ENCODE measurements around the gene ATAD2B. TPM values are rescaled to one million over a fixed set of nuclear protein-coding genes. Genes with fewer than 3 reads are reported as not detected.

Gene ATAD2B
- total RNA-seq, 3 donors from 2014 or later: 25.8 to 38.5 (median 27.9) TPM

DNA sequence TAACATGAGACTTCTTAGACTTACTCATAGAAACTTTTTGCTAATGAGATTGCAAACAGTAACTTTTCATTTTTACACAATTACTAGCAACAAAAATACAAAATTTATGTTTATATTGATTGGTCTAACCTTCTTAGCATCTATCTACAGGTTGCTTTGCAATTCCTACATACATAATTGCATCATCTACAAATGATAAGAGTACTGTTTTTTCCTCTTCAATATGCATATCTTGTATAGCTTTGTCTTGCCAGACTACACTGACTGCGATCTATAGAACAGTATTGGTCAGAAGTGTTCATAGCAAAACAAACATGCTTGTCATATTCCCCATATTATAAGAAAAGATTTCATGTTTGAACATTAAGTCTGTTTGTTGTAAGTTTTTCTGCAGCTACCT lies 87.9 kb downstream of the ATAD2B start:
- Histone ChIP-seq H3K9me3 (no peaks in the 10 kb centered on the region), H3K36me3 (ENCODE audit: low read depth) (no peaks in the 10 kb centered on the region), H3K4me1 (ENCODE audit: low read depth) (peaks cover 3% of the 10 kb centered on the region), H3K4me3 (no peak overlapping the region)
- intact Hi-C loops (cut with DNase I, micrococcal nuclease): no loop called here
- ATAC-seq (no peak), DNase-seq (no peak)
- TF ChIP-seq, protein P1, sequence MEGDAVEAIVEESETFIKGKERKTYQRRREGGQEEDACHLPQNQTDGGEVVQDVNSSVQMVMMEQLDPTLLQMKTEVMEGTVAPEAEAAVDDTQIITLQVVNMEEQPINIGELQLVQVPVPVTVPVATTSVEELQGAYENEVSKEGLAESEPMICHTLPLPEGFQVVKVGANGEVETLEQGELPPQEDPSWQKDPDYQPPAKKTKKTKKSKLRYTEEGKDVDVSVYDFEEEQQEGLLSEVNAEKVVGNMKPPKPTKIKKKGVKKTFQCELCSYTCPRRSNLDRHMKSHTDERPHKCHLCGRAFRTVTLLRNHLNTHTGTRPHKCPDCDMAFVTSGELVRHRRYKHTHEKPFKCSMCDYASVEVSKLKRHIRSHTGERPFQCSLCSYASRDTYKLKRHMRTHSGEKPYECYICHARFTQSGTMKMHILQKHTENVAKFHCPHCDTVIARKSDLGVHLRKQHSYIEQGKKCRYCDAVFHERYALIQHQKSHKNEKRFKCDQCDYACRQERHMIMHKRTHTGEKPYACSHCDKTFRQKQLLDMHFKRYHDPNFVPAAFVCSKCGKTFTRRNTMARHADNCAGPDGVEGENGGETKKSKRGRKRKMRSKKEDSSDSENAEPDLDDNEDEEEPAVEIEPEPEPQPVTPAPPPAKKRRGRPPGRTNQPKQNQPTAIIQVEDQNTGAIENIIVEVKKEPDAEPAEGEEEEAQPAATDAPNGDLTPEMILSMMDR (IDR thresholded peaks at IDR 0.05): no peak

GRCh38 chr2:23838581-23838980 lies 88.3 kb downstream of the ATAD2B start:
- no peak overlapping the region for H3K4me3 ChIP-seq
- peaks cover under 1% of the 10 kb centered on the region for H3K4me1 ChIP-seq (ENCODE audit: low read depth)
- DNase-seq: no peak
- H3K36me3 ChIP-seq (ENCODE audit: low read depth): no peaks in the 10 kb centered on the region
- TF ChIP-seq, protein P1 (IDR thresholded peaks at IDR 0.05): no peak
- intact Hi-C loops (cut with DNase I, micrococcal nuclease): no loop called here
- no peaks in the 10 kb centered on the region for H3K9me3 ChIP-seq
- no peak for ATAC-seq

DNA sequence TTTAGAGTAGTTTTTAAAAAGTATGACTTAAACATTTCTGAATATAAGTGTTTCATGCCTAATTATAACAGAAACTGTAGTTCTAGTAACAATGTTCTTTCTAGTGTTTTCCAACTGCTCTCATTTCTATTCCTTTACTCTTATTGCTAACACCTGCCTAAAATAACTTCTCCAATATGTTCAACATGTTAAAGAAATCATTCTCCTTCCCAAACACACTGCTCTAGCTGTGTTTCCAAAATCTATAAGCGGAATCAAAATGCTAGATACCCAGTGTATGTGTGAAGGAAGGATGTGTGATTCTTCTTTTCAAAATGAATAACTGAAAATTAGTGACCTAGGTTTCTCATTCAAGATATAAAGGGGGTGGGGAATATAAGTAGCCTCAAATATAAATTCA lies 89.1 kb downstream of the ATAD2B start:
- no peak for ATAC-seq
- H3K9me3 ChIP-seq: no peaks in the 10 kb centered on the region
- no peak for DNase-seq
- no peaks in the 10 kb centered on the region for H3K36me3 ChIP-seq (ENCODE audit: low read depth)
- H3K4me3 ChIP-seq: no peak overlapping the region
- intact Hi-C loops (cut with DNase I, micrococcal nuclease): no loop called here
- H3K4me1 ChIP-seq (ENCODE audit: low read depth): no peaks in the 10 kb centered on the region
- TF ChIP-seq, protein P1 (IDR thresholded peaks at IDR 0.05): no peak

DNA sequence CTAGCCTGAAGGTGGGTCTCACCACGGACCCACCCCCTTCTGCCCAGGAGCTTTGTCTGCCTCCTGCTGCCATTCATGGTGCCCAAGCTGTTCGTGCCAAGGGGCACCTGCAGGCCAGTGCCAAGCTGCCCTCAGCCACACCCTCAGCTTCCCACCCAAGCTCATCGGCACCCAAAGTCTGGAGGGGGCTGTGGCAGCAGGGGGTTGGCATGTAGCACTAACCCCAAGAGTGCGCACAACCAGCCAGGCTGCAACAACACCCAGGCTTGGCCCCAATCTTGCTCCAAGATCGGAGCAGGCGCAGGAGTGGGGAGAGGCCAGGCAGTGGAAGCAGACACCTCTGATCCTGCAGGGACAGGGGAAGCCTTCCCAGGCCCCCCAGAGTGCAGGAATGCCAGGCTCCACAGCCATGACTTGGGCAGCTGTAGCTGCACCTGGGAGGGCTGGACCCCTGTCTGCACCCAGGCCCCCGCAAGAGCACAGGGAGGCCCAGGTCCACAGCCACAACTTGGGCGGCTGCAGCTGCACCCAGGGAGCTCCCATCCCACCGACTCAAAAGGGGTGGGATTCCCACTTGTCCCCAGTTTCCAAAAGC lies 89.9 kb downstream of the ATAD2B start:
- Histone ChIP-seq H3K9me3 (no peaks in the 10 kb centered on the region), H3K4me1 (ENCODE audit: low read depth) (no peaks in the 10 kb centered on the region), H3K4me3 (no peak overlapping the region), H3K36me3 (ENCODE audit: low read depth) (no peaks in the 10 kb centered on the region)
- intact Hi-C loops (cut with DNase I, micrococcal nuclease): no loop called here
- DNase-seq (no peak), ATAC-seq (no peak)
- TF ChIP-seq, protein P1 (IDR thresholded peaks at IDR 0.05): no peak

- no peak for ATAC-seq
- no peaks in the 10 kb centered on the region for H3K4me1 ChIP-seq (ENCODE audit: low read depth)
- no peaks in the 10 kb centered on the region for H3K9me3 ChIP-seq
- H3K36me3 ChIP-seq (ENCODE audit: low read depth): no peaks in the 10 kb centered on the region
- intact Hi-C loops (cut with DNase I, micrococcal nuclease): no loop called here
- TF ChIP-seq, protein P1 (IDR thresholded peaks at IDR 0.05): no peak
- DNase-seq: no peak
- no peak overlapping the region for H3K4me3 ChIP-seq
Observed at GRCh38 chr2:23836505-23836904, 90.4 kb downstream of the ATAD2B start.

- DNase-seq (no peak), ATAC-seq (no peak)
- Histone ChIP-seq H3K9me3 (no peaks in the 10 kb centered on the region), H3K36me3 (ENCODE audit: low read depth) (no peaks in the 10 kb centered on the region), H3K4me3 (no peak overlapping the region), H3K4me1 (ENCODE audit: low read depth) (no peaks in the 10 kb centered on the region)
- TF ChIP-seq, protein P1 (IDR thresholded peaks at IDR 0.05): no peak
- intact Hi-C loops (cut with DNase I, micrococcal nuclease): no loop called here
Observed at GRCh38 chr2:23835988-23836387, 90.9 kb downstream of the ATAD2B start.

All from mucosa of descending colon (tissue), 3 donors.